CD4-positive, CD25-positive, alpha-beta regulatory T cell (primary cell): ENCODE data around the gene BMP6. TPM values are rescaled to one million over a fixed set of nuclear protein-coding genes. Genes with fewer than 3 reads are reported as not detected.

Experiments
- ATAC-seq, 2 donors: fragments of 150-1000 bp; cut with Tn5 transposase; one replicate each; pipeline ENCODE4 v1.10.0; 2021; ENCODE audit warnings: low read depth in 2 of 2, moderate number of reproducible peaks in 2 of 2, moderate library complexity in 1 of 2
- DNase-seq, 3 donors: peaks; one replicate each; pipeline versions ENCODE4 v3.0.0 to v3.0.0-alpha.2; 2012 to 2022; ENCODE audit warnings: mixed read lengths in 1 of 3
- H3K27ac ChIP-seq: one replicate; pipeline ENCODE4 v1.7.0; 2013; ENCODE audit warnings: mild to moderate bottlenecking, low read length; ENCODE audit not compliant: insufficient read depth, poor library complexity, severe bottlenecking
- H3K27me3 ChIP-seq: one replicate; pipeline ENCODE4 v1.7.0; 2013; ENCODE audit warnings: low read length; ENCODE audit not compliant: control insufficient read depth, insufficient read depth
- H3K36me3 ChIP-seq: one replicate; pipeline ENCODE4 v1.7.0; 2013; ENCODE audit warnings: mild to moderate bottlenecking, low read length, moderate library complexity; ENCODE audit not compliant: control insufficient read depth, insufficient read depth
- H3K4me1 ChIP-seq: 2 replicates; pipeline ENCODE4 v1.7.0; 2013; ENCODE audit warnings: mild to moderate bottlenecking, low read length; ENCODE audit not compliant: insufficient read depth, control insufficient read depth, poor library complexity, severe bottlenecking
- H3K4me3 ChIP-seq: one replicate; pipeline ENCODE4 v1.7.0; 2013; ENCODE audit warnings: low read depth, mild to moderate bottlenecking, low read length, moderate library complexity
- H3K9me3 ChIP-seq, 2 experiments: 1 replicate in 1 of 2; 2 replicates in 1 of 2; pipeline ENCODE4 v1.7.0; 2013; ENCODE audit warnings: low read length in 2 of 2, mild to moderate bottlenecking in 1 of 2, moderate library complexity in 1 of 2; ENCODE audit not compliant: control insufficient read depth in 2 of 2
- H3K27ac Mint-ChIP-seq, 3 donors: one replicate each; pipeline ENCODE4 v1.8.0; 2020 to 2022; ENCODE audit warnings: mild to moderate bottlenecking in 3 of 3, mixed read lengths in 3 of 3, moderate library complexity in 2 of 3
- H3K27me3 Mint-ChIP-seq: one replicate; pipeline ENCODE4 v1.8.0; 2022; ENCODE audit warnings: mild to moderate bottlenecking, mixed read lengths
- H3K36me3 Mint-ChIP-seq: one replicate; pipeline ENCODE4 v1.8.0; 2020; ENCODE audit warnings: mixed read lengths
- H3K4me1 Mint-ChIP-seq, 4 donors: one replicate each; pipeline ENCODE4 v1.8.0; 2020 to 2022; ENCODE audit warnings: mixed read lengths in 4 of 4, mild to moderate bottlenecking in 1 of 4
- H3K4me3 Mint-ChIP-seq, 4 donors: one replicate each; pipeline ENCODE4 v1.8.0; 2020 to 2022; ENCODE audit warnings: mild to moderate bottlenecking in 4 of 4, mixed read lengths in 4 of 4, moderate library complexity in 3 of 4
- H3K9me3 Mint-ChIP-seq, 7 donors: one replicate each; pipeline ENCODE4 v1.8.0; 2020 to 2022; ENCODE audit warnings: mixed read lengths in 7 of 7, mild to moderate bottlenecking in 3 of 7, moderate library complexity in 2 of 7
- polyA plus RNA-seq, 4 donors: library from polyadenylated mRNA; unstranded; fragments of 300-500 nt; fragmentation: Illumina TruSeq; gene quantifications; one replicate each; pipeline ENCODE4 v1.2.3, GENCODE V29; 2021
- total RNA-seq: library from RNA; stranded (reverse); gene quantifications from one replicate; pipeline ENCODE4 v1.2.3, GENCODE V29; 2022

BMP6 gene
- total and polyA plus RNA-seq, 5 donors from 2014 or later, result 1.2 TPM; not detected in 4

GRCh38 chr6:7784706-7785105 lies 58.8 kb downstream of the BMP6 start:
- DNase-seq (no peak), ATAC-seq (no peak)
- Histone ChIP-seq H3K4me1 (no peaks in the 10 kb centered on the region), H3K27ac (no peak overlapping the region), H3K4me3 (no peak overlapping the region), H3K27me3 (peaks cover 1% of the 10 kb centered on the region), H3K9me3 (no peaks in the 10 kb centered on the region), H3K36me3 (no peaks in the 10 kb centered on the region)
- H3K27ac Mint-ChIP-seq, result no peak overlapping the region
- no peaks in the 10 kb centered on the region for H3K36me3 Mint-ChIP-seq
- H3K4me1 Mint-ChIP-seq, result no peaks in the 10 kb centered on the region
- no peaks in the 10 kb centered on the region for H3K27me3 Mint-ChIP-seq
- no peak overlapping the region for H3K4me3 Mint-ChIP-seq
- peaks cover 0 to 1% (median 0%) of the 10 kb centered on the region in 7 donors for H3K9me3 Mint-ChIP-seq

DNA sequence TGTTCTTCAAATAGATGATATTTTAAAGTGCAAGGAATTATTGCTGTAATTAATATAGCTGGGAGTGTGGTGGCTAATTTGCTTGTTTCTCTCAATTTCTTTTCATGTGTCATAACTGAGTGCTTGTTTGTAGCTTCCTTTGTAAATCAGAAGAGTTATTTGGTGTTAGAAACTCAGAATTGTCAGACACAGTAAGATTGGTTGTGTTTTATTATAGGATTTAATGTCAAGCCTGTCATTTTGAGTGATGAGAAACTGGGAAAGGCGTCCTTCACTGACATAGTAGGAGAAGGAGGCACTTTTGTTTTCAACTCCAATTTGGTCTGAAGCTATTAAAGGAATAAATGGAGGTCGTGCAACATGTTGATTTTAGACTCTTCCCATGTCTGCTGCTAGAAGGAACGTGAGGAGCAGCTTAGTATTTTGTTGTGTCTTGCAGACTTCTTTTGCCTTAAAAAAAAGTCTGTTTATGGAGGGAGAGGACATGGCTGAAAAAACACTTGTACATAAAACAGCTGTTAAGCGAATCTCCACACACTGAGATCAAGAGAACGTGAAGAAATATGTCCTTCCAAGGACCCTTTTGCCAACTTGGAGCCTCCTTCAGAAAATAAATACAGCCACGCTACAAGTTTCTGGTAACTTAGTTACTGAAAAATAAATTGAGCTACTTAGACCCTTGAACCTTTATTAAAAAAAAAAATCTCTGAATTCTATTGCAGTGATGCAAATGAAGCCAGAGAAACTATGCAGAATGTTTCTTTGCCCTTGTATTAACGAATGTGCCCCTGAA lies 59.5 kb downstream of the BMP6 start:
- H3K36me3 ChIP-seq, result no peaks in the 10 kb centered on the region
- H3K27ac ChIP-seq, result no peak overlapping the region
- DNase-seq, result no peak
- peaks cover 1% of the 10 kb centered on the region for H3K27me3 ChIP-seq
- Mint-ChIP-seq H3K36me3 (no peaks in the 10 kb centered on the region), H3K9me3 (peaks cover 0 to 1% (median 0%) of the 10 kb centered on the region in 7 donors), H3K27ac (no peak overlapping the region), H3K4me3 (no peak overlapping the region), H3K27me3 (no peaks in the 10 kb centered on the region), H3K4me1 (no peaks in the 10 kb centered on the region)
- no peak for ATAC-seq
- no peaks in the 10 kb centered on the region for H3K9me3 ChIP-seq
- H3K4me1 ChIP-seq, result no peaks in the 10 kb centered on the region
- no peak overlapping the region for H3K4me3 ChIP-seq

DNA sequence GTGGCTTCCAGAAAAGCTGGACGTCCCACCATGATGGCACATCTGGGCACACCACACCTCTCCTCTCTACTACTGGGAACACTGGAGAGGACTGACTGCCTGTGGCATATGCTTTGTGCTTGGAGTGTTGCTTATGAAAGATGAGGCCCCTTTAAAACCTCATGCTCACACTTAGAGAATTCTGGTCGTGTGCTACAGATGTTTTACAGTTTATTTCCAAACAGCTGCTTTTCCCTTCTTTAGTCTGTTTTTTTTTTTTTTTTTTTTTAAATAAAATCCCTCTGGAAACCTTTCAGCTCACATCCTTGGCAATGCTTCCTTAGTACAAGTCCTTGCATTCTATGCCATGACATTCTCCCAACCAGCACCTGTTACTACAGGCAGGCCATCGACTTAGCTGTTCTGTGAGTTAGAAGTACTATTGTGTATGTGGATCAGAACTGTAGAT lies 60.3 kb downstream of the BMP6 start:
- no peaks in the 10 kb centered on the region for H3K4me1 Mint-ChIP-seq
- DNase-seq (no peak), ATAC-seq (no peak)
- peaks cover 1% of the 10 kb centered on the region for H3K27me3 ChIP-seq
- no peaks in the 10 kb centered on the region for H3K36me3 Mint-ChIP-seq
- peaks cover 0 to 1% (median 0%) of the 10 kb centered on the region in 7 donors for H3K9me3 Mint-ChIP-seq
- H3K4me3 ChIP-seq, result no peak overlapping the region
- H3K27me3 Mint-ChIP-seq, result no peaks in the 10 kb centered on the region
- H3K27ac Mint-ChIP-seq, result no peak overlapping the region
- H3K36me3 ChIP-seq, result no peaks in the 10 kb centered on the region
- no peak overlapping the region for H3K27ac ChIP-seq
- H3K4me3 Mint-ChIP-seq, result no peak overlapping the region
- no peaks in the 10 kb centered on the region for H3K9me3 ChIP-seq
- H3K4me1 ChIP-seq, result no peaks in the 10 kb centered on the region

GRCh38 chr6:7787137-7787608 lies 61.3 kb downstream of the BMP6 start:
- no peaks in the 10 kb centered on the region for H3K27me3 Mint-ChIP-seq
- no peak overlapping the region for H3K4me3 Mint-ChIP-seq
- H3K36me3 Mint-ChIP-seq, result no peaks in the 10 kb centered on the region
- no peak for ATAC-seq
- H3K9me3 Mint-ChIP-seq, result peaks cover 0 to 1% (median 0%) of the 10 kb centered on the region in 7 donors
- no peaks in the 10 kb centered on the region for H3K4me1 ChIP-seq
- no peak overlapping the region for H3K27ac ChIP-seq
- H3K4me3 ChIP-seq, result no peak overlapping the region
- no peaks in the 10 kb centered on the region for H3K36me3 ChIP-seq
- H3K9me3 ChIP-seq, result no peaks in the 10 kb centered on the region
- no peak overlapping the region for H3K27ac Mint-ChIP-seq
- DNase-seq, result no peak
- H3K4me1 Mint-ChIP-seq, result no peaks in the 10 kb centered on the region
- H3K27me3 ChIP-seq, result peaks cover 2% of the 10 kb centered on the region

- no peaks in the 10 kb centered on the region for H3K36me3 ChIP-seq
- H3K27me3 ChIP-seq, result peaks cover 6% of the 10 kb centered on the region
- DNase-seq, result no peak
- H3K9me3 Mint-ChIP-seq, result peaks cover 0 to 1% (median 0%) of the 10 kb centered on the region in 7 donors
- no peaks in the 10 kb centered on the region for H3K9me3 ChIP-seq
- H3K27ac Mint-ChIP-seq, result no peak overlapping the region
- H3K27ac ChIP-seq, result no peak overlapping the region
- no peaks in the 10 kb centered on the region for H3K36me3 Mint-ChIP-seq
- H3K4me3 ChIP-seq, result no peak overlapping the region
- H3K4me1 ChIP-seq, result no peaks in the 10 kb centered on the region
- ATAC-seq, result no peak
- H3K27me3 Mint-ChIP-seq, result no peaks in the 10 kb centered on the region
- H3K4me1 Mint-ChIP-seq, result no peaks in the 10 kb centered on the region
- no peak overlapping the region for H3K4me3 Mint-ChIP-seq
Observed at GRCh38 chr6:7787731-7788130, 61.8 kb downstream of the BMP6 start.

DNA sequence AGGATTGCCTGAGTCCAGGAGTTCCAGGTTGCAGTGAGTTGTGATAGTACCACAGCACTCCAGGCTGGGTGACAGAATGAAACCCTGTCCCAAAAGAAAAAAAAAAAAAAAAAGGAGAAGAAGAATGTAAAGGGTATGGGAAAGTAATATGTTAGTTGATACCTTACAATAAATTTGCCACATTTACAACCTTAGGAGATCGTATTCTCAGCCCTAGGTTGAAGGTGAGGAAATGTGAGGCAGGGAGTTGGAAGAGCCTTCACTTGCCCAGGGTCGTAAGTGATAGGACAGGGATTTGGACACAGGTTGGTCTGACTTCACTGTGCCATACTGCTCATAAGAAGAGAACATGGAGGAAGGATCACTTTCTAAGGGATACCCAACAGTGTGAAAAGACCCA lies 68.6 kb downstream of the BMP6 start:
- Mint-ChIP-seq H3K9me3 (peaks cover 0 to 4% (median 0%) of the 10 kb centered on the region in 7 donors), H3K4me1 (no peaks in the 10 kb centered on the region), H3K36me3 (no peaks in the 10 kb centered on the region), H3K27me3 (peaks cover 8% of the 10 kb centered on the region), H3K27ac (no peak overlapping the region), H3K4me3 (peak overlapping the region in 1 of 4 donors; percentile 51)
- Histone ChIP-seq H3K36me3 (no peaks in the 10 kb centered on the region), H3K27ac (no peak overlapping the region), H3K27me3 (peaks cover 8% of the 10 kb centered on the region), H3K4me1 (no peaks in the 10 kb centered on the region), H3K4me3 (no peak overlapping the region), H3K9me3 (no peaks in the 10 kb centered on the region)
- no peak for ATAC-seq
- no peak for DNase-seq

DNA sequence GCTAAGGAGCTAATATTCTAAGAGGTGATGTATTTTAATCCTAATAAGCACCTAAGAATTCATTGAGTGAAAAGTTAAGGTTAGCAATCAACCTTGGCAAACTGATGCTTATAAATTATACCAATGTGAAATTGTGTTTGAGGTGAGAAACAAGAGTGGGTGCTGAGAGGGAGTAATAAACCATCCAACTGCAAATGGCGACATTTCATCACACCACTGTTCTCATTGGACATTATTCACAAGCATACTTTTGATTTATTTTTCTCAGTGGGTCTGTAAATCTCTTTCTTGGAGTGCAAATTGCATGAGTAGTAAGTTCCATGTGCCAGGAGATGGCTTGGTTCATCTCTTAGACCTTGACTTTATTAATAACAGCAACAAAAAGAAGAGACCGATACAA lies 71.5 kb downstream of the BMP6 start:
- H3K4me3 Mint-ChIP-seq, result no peak overlapping the region
- ATAC-seq (no peak), DNase-seq (no peak)
- H3K36me3 ChIP-seq, result no peaks in the 10 kb centered on the region
- no peaks in the 10 kb centered on the region for H3K36me3 Mint-ChIP-seq
- peaks cover 8% of the 10 kb centered on the region for H3K27me3 Mint-ChIP-seq
- no peak overlapping the region for H3K27ac Mint-ChIP-seq
- peaks cover 0 to 4% (median 0%) of the 10 kb centered on the region in 7 donors for H3K9me3 Mint-ChIP-seq
- H3K27me3 ChIP-seq, result peaks cover 6% of the 10 kb centered on the region
- no peak overlapping the region for H3K27ac ChIP-seq
- H3K4me3 ChIP-seq, result no peak overlapping the region
- H3K9me3 ChIP-seq, result no peaks in the 10 kb centered on the region
- H3K4me1 ChIP-seq, result no peaks in the 10 kb centered on the region
- H3K4me1 Mint-ChIP-seq, result no peaks in the 10 kb centered on the region

GRCh38 chr6:7798751-7799150 lies 72.9 kb downstream of the BMP6 start:
- no peak overlapping the region for H3K27ac Mint-ChIP-seq
- DNase-seq (no peak), ATAC-seq (no peak)
- H3K4me1 Mint-ChIP-seq, result peaks cover 0 to 2% (median 0%) of the 10 kb centered on the region in 4 donors
- H3K4me3 Mint-ChIP-seq, result no peak overlapping the region
- no peaks in the 10 kb centered on the region for H3K36me3 Mint-ChIP-seq
- H3K9me3 ChIP-seq, result no peaks in the 10 kb centered on the region
- H3K27ac ChIP-seq, result no peak overlapping the region
- no peaks in the 10 kb centered on the region for H3K4me1 ChIP-seq
- H3K27me3 Mint-ChIP-seq, result peaks cover 8% of the 10 kb centered on the region
- H3K36me3 ChIP-seq, result no peaks in the 10 kb centered on the region
- peaks cover 0 to 4% (median 0%) of the 10 kb centered on the region in 7 donors for H3K9me3 Mint-ChIP-seq
- H3K27me3 ChIP-seq, result peaks cover 4% of the 10 kb centered on the region
- H3K4me3 ChIP-seq, result no peak overlapping the region
